Anterior cingulate cortex (tissue), 58 donors: ENCODE measurements around the gene FRAT2.
"Not testable (repeated sequence)": the region's sequence is repeated elsewhere in the genome, so short reads cannot be mapped to it uniquely, and the experiment has no call there.

ENCODE experiments used
- DNase-seq, 58 donors: peaks; one replicate each; lab custom pipeline; 2025; lab: John Stamatoyannopoulos, UW

FRAT2 gene

GRCh38 chr10:97356918-97357317 lies 22.4 kb upstream of the FRAT2 start:
- DNase-seq = no peak

GRCh38 chr10:97356318-97356914 lies 21.9 kb upstream of the FRAT2 start:
- DNase-seq = no peak

- peak in 16 of 58 donors; percentile 7 to 46 (median 20) for DNase-seq
Measured at GRCh38 chr10:97355571-97355975, 21.0 kb upstream of the FRAT2 start.

GRCh38 chr10:97353945-97354344 lies 19.4 kb upstream of the FRAT2 start:
- no peak for DNase-seq

GRCh38 chr10:97349752-97350513 lies 15.4 kb upstream of the FRAT2 start:
- DNase-seq = no peak

GRCh38 chr10:97347317-97347716 lies 12.8 kb upstream of the FRAT2 start:
- no peak for DNase-seq

- not testable (repeated sequence) for DNase-seq
Measured at GRCh38 chr10:97343664-97344063, 9.1 kb upstream of the FRAT2 start.

- no peak for DNase-seq
Measured at GRCh38 chr10:97341416-97341815, 6.9 kb upstream of the FRAT2 start.

- peak in 4 of 58 donors; percentile 8 to 30 (median 14) for DNase-seq
Measured at GRCh38 chr10:97338041-97338440, 3.5 kb upstream of the FRAT2 start.

GRCh38 chr10:97336942-97337831 lies 2.7 kb upstream of the FRAT2 start:
- DNase-seq = peak in 5 of 58 donors; percentile 6 to 34 (median 13)

- no peak for DNase-seq
Measured at GRCh38 chr10:97336446-97336845, 1.9 kb upstream of the FRAT2 start.

- no peak for DNase-seq
Measured at GRCh38 chr10:97336006-97336405, 1.5 kb upstream of the FRAT2 start.

GRCh38 chr10:97335188-97335619 lies 675 bp upstream of the FRAT2 start:
- no peak for DNase-seq

- peak in 18 of 58 donors; percentile 5 to 55 (median 24) for DNase-seq
Measured at GRCh38 chr10:97333601-97334369, 744 bp downstream of the FRAT2 start.

GRCh38 chr10:97333351-97333600 lies 1.3 kb downstream of the FRAT2 start:
- no peak for DNase-seq

- peak in 40 of 58 donors; percentile 8 to 64 (median 35) for DNase-seq
Measured at GRCh38 chr10:97332591-97333350, 1.8 kb downstream of the FRAT2 start.

GRCh38 chr10:97331153-97331703 lies 3.3 kb downstream of the FRAT2 start:
- DNase-seq = no peak

GRCh38 chr10:97329766-97330165 lies 4.8 kb downstream of the FRAT2 start:
- DNase-seq = no peak

- no peak for DNase-seq
Measured at GRCh38 chr10:97328646-97329453, 5.7 kb downstream of the FRAT2 start.
